ENCODE measurements around the gene NARS2. TPM values are rescaled to one million over a fixed set of nuclear protein-coding genes. Genes with fewer than 3 reads are reported as not detected.

NARS2 gene
- total RNA-seq, 1 experiment from 2014 or later, result 46.7 TPM

GRCh38 chr11:78450866-78451265, 123.8 kb downstream of the NARS2 start:
- Histone ChIP-seq H3K27me3 (replicated peaks; ENCODE audit: insufficient read depth, low read depth, low read length, poor library complexity) (no peaks in the 10 kb centered on the region), H3K4me3 (ENCODE audit: low read depth, low read length, poor library complexity, severe bottlenecking) (no peak overlapping the region), H3K27ac (ENCODE audit: low read depth, low read length, poor library complexity, severe bottlenecking) (no peak overlapping the region), H3K9me3 (ENCODE audit: low read depth, low read length, poor library complexity, severe bottlenecking) (no peaks in the 10 kb centered on the region), H3K36me3 (ENCODE audit: insufficient read depth, low read length, poor library complexity, severe bottlenecking) (no peaks in the 10 kb centered on the region), H3K4me1 (ENCODE audit: insufficient read depth, low read length, poor library complexity, severe bottlenecking) (no peaks in the 10 kb centered on the region)
- DNase-seq (ENCODE audit: low spot score), result no peak
- intact Hi-C loops (cut with micrococcal nuclease; ENCODE audit: unreplicated experiment), result no loop called here
- POLR2A ChIA-PET (ENCODE audit: low non-redundant PET), result no interaction called here
- no TSS peak for BruUV-seq (replicated peaks)
- TF ChIP-seq CTCF (conservative IDR thresholded peaks at IDR 0.05; ENCODE audit: low read depth, low read length) (no peak), EZH2 (IDR thresholded peaks at IDR 0.05; ENCODE audit: borderline replicate concordance, low read depth, low read length, poor library complexity, severe bottlenecking) (no peak)
- CTCF ChIA-PET, result no interaction called here

- no peak for TF ChIP-seq CTCF (conservative IDR thresholded peaks at IDR 0.05; ENCODE audit: low read depth, low read length)
- no peak for TF ChIP-seq EZH2 (IDR thresholded peaks at IDR 0.05; ENCODE audit: borderline replicate concordance, low read depth, low read length, poor library complexity, severe bottlenecking)
- DNase-seq (ENCODE audit: low spot score), result no peak
- no peaks in the 10 kb centered on the region for H3K27me3 ChIP-seq (replicated peaks; ENCODE audit: insufficient read depth, low read depth, low read length, poor library complexity)
- H3K4me3 ChIP-seq (ENCODE audit: low read depth, low read length, poor library complexity, severe bottlenecking), result no peak overlapping the region
- no peak overlapping the region for H3K27ac ChIP-seq (ENCODE audit: low read depth, low read length, poor library complexity, severe bottlenecking)
- no TSS peak for BruUV-seq (replicated peaks)
- no peaks in the 10 kb centered on the region for H3K36me3 ChIP-seq (ENCODE audit: insufficient read depth, low read length, poor library complexity, severe bottlenecking)
- ChIA-PET POLR2A (ENCODE audit: low non-redundant PET) (no interaction called here), CTCF (no interaction called here)
- intact Hi-C loops (cut with micrococcal nuclease; ENCODE audit: unreplicated experiment), result no loop called here
- no peaks in the 10 kb centered on the region for H3K4me1 ChIP-seq (ENCODE audit: insufficient read depth, low read length, poor library complexity, severe bottlenecking)
- H3K9me3 ChIP-seq (ENCODE audit: low read depth, low read length, poor library complexity, severe bottlenecking), result no peaks in the 10 kb centered on the region
Observed at GRCh38 chr11:78449866-78450265, 124.8 kb downstream of the NARS2 start.

- intact Hi-C loops (cut with micrococcal nuclease; ENCODE audit: unreplicated experiment), result no loop called here
- peaks cover 22% of the 10 kb centered on the region for H3K36me3 ChIP-seq (ENCODE audit: insufficient read depth, low read length, poor library complexity, severe bottlenecking)
- ChIA-PET CTCF (no interaction called here), POLR2A (ENCODE audit: low non-redundant PET) (no interaction called here)
- H3K27ac ChIP-seq (ENCODE audit: low read depth, low read length, poor library complexity, severe bottlenecking), result no peak overlapping the region
- no peaks in the 10 kb centered on the region for H3K27me3 ChIP-seq (replicated peaks; ENCODE audit: insufficient read depth, low read depth, low read length, poor library complexity)
- H3K4me3 ChIP-seq (ENCODE audit: low read depth, low read length, poor library complexity, severe bottlenecking), result no peak overlapping the region
- TF ChIP-seq CTCF (conservative IDR thresholded peaks at IDR 0.05; ENCODE audit: low read depth, low read length), result no peak
- H3K4me1 ChIP-seq (ENCODE audit: insufficient read depth, low read length, poor library complexity, severe bottlenecking), result no peaks in the 10 kb centered on the region
- DNase-seq (ENCODE audit: low spot score), result no peak
- BruUV-seq (replicated peaks), result no TSS peak
- no peaks in the 10 kb centered on the region for H3K9me3 ChIP-seq (ENCODE audit: low read depth, low read length, poor library complexity, severe bottlenecking)
Observed at GRCh38 chr11:78446210-78446609, 128.5 kb downstream of the NARS2 start.
